Left lobe of liver (tissue), 2 donors: ENCODE data around the gene PSME3IP1. TPM values are rescaled to one million over a fixed set of nuclear protein-coding genes. Genes with fewer than 3 reads are reported as not detected.

ENCODE experiments used
- ATAC-seq: fragments of 200-7000 bp; cut with Tn5 transposase; one replicate; pipeline ENCODE4 v1.9.1; 2020; ENCODE audit warnings: mild to moderate bottlenecking, moderate library complexity
- DNase-seq: peaks from one replicate; pipeline ENCODE4 v3.0.0-alpha.2; 2020; ENCODE audit warnings: low spot score
- total RNA-seq: library from RNA; stranded (reverse); gene quantifications from one replicate; pipeline ENCODE4 v1.2.1, GENCODE V29; 2021
- donor health status: DM: no; HTN: no; CAD: no; lungs with moderate emphysema.
- donor health status: DM: no; HTN: yes; CAD: no.

The PSME3IP1 gene
- total RNA-seq, 1 donor from 2014 or later: 26.6 TPM

GRCh38 chr16:57146040-57146647 is 39.7 kb downstream of the PSME3IP1 start:
- no peak for ATAC-seq
- peak; percentile 44 for DNase-seq

DNA sequence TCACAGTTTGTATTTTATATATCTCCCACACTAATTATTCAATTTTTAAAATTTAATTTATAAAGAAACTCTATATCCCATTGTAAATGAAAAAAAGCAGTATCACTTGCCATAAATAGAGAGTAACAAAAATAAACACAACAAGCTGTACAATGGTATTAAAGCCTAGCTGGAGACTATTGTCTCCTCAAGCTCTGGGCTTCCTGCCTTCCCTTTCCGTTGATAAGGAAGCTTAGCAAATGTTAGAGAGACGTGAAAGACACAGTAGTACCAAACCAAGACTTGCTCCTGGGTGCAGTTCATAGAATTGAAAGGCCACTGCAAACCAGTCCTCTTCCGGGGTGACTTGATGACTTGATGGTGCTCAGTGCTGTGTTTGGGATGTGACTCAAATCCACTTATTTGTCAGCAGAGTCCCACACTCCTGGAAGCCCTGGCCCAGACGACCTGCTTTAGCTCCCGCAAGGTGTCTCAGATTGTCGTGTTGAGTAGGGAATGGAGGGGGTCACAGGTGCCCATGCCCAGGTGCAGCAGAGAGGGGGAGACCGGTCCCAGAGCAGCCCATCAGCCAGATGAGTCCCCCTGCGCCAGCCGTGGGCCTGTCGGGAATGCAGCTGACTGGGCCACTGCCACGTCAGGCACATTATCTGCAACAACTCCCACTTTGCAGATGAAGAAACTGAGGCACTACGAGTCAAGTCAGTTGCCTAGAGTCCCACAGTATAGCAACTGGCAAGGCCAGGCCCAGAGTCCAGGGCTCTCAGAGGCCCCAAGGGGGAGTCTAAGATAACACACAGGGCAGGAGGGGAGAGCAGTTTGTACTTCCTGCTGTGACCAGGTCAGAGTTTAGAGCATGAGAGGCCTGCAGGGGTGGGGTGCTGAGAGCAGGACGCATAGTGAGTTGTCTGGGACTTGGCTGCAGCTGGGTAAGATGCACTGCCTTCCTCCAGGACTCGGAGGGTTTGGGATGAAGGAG is 40.5 kb downstream of the PSME3IP1 start:
- DNase-seq: peak; percentile 44
- peak; percentile 52 for ATAC-seq

GRCh38 chr16:57144027-57144426 is 41.8 kb downstream of the PSME3IP1 start:
- ATAC-seq: no peak
- DNase-seq: peak; percentile 29

GRCh38 chr16:57143149-57143921 is 42.5 kb downstream of the PSME3IP1 start:
- no peak for DNase-seq
- ATAC-seq: no peak

DNA sequence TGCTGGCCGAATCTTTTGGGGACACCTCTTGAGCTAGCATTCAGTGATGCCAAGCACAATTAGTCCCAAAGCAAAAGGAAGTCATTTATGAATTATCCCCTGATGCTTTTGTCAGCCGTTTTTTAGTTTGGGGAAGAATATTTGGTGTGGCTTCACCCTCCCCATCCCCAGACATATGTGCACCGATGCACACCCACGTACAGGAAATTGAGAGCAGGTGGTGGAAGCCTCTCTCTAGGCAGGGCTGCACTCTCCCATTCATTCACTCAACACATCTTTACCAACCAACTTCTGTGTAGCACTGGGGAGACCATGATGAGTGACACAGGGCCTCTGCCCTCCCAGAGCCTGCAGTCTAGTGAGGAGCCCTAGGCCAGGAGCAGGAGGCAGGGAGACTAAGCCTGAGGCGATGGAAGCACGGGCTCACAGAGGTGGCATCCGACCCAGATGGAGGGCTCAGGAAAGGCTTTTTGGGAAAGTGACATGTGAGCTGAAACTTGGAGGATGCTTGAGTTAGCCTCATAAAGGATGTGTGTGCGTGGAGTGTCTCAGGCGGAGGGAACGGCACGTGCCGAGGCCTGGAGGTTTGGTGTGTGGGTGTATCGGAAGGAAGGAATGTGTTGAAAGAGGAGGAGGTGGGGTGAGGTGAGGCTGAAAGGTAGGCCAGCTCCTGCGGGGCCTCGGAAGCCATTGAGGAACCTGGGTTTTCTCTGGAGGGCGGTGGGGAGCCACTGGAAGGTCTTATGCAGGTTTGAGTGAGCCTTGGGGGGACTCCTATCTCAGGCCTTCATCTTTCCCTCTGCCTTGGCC is 43.8 kb downstream of the PSME3IP1 start:
- DNase-seq: no peak
- no peak for ATAC-seq

GRCh38 chr16:57140931-57141668 is 44.7 kb downstream of the PSME3IP1 start:
- DNase-seq (no peak), ATAC-seq (no peak)

GRCh38 chr16:57138281-57138935 is 47.4 kb downstream of the PSME3IP1 start:
- ATAC-seq (no peak), DNase-seq (no peak)

- DNase-seq (no peak), ATAC-seq (no peak)
These were observed 48.1 kb downstream of the PSME3IP1 start for GRCh38 chr16:57137566-57138273.

GRCh38 chr16:57137043-57137442 is 48.8 kb downstream of the PSME3IP1 start:
- ATAC-seq (no peak), DNase-seq (no peak)

DNA sequence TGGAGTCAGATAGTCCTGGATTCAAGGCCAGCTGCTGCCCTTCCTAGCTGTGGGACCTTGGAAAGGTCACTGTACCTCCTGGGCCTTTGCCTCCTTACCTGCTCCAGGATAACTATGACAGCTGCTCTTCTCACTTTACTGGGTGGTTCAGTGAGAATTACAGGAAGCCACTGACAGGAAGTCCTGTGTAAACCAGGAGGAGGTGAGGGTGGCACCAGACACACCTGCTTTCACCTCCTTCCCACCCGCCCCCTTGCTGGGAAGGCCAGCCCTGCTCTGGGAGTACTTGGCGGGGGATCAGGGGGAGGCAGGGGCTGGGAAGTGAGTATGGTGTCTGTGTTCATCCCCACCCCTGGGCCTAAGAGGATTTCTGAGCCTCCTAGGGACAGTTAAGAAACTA is 50.9 kb downstream of the PSME3IP1 start:
- ATAC-seq (no peak), DNase-seq (no peak)

- no peak for DNase-seq
- ATAC-seq: no peak
These were observed 52.0 kb downstream of the PSME3IP1 start for GRCh38 chr16:57133886-57134285.

DNA sequence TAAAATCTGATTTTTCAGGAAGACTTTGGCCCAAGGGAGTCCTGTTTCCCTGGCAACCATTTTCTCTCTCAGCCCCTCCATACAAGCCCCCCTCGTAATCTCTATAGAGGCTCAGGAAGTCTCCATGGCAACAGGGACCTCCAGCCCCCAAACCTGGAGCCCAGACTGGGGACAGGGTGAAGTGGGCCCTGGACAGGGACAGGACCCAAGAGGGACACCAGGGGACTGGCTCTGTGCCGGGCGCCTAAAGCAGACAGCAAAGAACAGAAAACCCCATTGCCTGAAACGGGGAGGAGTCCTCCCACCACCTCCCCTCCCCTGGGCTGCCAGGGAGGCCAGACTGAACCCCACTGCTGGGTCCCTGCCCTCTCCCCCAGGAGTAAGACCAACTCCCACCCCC is 52.8 kb downstream of the PSME3IP1 start:
- ATAC-seq (no peak), DNase-seq (no peak)

GRCh38 chr16:57132470-57132869 is 53.4 kb downstream of the PSME3IP1 start:
- ATAC-seq (peak; percentile 27), DNase-seq (no peak)

- ATAC-seq (no peak), DNase-seq (no peak)
These were observed 54.4 kb downstream of the PSME3IP1 start for GRCh38 chr16:57131351-57131970.

GRCh38 chr16:57130950-57131321 is 54.9 kb downstream of the PSME3IP1 start:
- DNase-seq (no peak), ATAC-seq (no peak)

DNA sequence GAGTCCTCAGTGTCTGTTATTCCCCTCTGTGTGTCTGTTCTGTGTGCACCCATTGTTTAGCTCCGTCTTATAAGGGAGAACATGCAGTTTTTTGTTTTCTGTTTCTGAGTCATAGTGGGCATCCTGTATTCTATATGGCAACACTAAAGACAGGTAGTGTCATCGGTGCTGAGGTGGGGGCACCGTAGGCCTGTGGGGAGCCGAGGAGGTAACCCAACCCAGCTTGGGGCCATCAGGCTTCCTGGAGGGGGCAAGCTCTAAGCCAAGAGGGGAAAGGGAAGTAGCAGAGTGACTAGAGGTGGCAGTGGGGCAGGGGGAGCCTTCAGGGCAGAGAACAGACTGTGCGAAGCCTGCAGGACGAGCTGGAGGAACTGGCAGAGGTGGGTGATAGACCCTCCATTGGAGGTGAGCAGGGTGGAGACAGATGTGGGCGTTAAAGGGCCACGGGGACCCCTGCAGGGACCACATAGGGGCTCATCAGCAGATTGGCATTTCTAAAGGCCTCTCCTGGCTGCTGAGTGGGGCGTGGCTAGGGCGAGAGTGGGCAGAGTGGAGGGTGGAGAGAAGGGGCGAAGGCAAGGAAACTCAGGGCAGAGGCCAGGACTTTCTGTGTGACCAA is 57.0 kb downstream of the PSME3IP1 start:
- ATAC-seq: no peak

GRCh38 chr16:57127836-57128235 is 58.0 kb downstream of the PSME3IP1 start:
- ATAC-seq (no peak), DNase-seq (no peak)

More for the DNA sequence above, 57.0 kb downstream of the PSME3IP1 start:
- no peak for DNase-seq
